LNCAP (cell line): ENCODE results near the gene PHC2.

ENCODE experiments used
- TF ChIP-seq, protein P1 (sequence below): fragments of 450-650 bp; IDR thresholded peaks from 2 replicates; pipeline ENCODE4 v1.5.1; 2017; ENCODE audit warnings: mild to moderate bottlenecking

PHC2 gene

DNA sequence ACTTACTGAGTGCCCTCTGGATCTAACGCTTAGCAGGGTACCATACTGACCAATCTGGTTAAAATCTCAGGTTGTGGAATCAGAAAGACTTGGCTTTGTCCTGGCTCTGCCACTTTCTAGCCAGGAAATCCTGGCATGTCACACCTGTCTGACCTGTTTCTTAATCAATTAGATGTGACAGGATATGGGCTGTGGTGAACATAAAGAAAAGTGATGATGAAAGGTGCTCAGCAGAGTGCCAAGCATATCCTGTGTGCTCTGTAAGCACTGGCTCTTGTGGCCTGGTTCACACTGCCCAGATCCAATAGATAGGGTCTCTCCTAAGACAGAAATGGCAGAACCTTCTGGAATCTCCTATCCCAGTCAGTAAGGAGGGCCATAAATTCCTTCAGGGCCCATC is 53.9 kb downstream of the PHC2 start:
- TF ChIP-seq, protein P1, sequence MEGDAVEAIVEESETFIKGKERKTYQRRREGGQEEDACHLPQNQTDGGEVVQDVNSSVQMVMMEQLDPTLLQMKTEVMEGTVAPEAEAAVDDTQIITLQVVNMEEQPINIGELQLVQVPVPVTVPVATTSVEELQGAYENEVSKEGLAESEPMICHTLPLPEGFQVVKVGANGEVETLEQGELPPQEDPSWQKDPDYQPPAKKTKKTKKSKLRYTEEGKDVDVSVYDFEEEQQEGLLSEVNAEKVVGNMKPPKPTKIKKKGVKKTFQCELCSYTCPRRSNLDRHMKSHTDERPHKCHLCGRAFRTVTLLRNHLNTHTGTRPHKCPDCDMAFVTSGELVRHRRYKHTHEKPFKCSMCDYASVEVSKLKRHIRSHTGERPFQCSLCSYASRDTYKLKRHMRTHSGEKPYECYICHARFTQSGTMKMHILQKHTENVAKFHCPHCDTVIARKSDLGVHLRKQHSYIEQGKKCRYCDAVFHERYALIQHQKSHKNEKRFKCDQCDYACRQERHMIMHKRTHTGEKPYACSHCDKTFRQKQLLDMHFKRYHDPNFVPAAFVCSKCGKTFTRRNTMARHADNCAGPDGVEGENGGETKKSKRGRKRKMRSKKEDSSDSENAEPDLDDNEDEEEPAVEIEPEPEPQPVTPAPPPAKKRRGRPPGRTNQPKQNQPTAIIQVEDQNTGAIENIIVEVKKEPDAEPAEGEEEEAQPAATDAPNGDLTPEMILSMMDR, result no peak

GRCh38 chr1:33375316-33375715 is 55.6 kb downstream of the PHC2 start:
- TF ChIP-seq, protein P1, result no peak

- TF ChIP-seq, protein P1, result no peak
Measured at GRCh38 chr1:33374336-33375105, 56.4 kb downstream of the PHC2 start.

GRCh38 chr1:33373606-33374005 is 57.3 kb downstream of the PHC2 start:
- TF ChIP-seq, protein P1, result no peak

DNA sequence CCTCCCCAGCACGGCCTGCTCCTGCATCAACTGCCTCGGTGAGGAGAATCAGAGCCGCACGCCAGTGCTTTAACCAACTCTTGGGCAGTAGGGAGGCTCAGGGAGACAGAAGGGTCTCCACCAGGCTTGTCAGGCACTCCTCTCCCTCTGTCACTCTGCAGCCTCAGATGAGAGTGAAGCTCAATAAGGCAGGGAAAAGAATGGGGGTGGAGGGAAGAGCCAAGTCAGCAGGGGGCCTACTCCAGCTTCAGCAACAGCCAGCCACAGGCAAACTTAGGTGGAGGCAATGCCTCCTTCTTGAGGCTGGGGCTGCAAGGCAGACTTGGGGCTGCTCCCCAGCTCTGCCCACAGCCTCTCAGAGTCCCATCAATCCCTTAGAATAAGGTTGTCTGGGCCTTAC is 58.2 kb downstream of the PHC2 start:
- TF ChIP-seq, protein P1, result no peak

DNA sequence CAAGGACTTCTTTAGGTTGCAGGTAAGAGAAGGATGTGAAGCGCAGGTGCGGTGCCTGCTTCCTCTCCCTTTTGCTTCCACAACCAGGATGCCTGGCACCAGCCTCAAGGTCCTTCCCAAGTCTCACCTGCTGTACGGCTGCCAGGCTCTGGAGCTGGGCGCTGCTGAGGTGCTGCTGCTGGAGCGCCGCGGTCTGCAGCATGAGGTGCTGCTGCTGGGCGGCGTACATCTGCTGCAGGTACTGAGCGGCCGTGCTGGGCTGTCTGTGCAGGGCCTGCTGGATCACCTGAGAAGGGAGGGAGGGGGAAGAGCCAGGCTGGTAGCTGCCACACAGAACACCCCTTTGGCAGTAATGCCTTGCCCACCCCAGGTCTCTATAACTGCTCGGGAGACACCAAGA is 58.7 kb downstream of the PHC2 start:
- TF ChIP-seq, protein P1, result no peak

DNA sequence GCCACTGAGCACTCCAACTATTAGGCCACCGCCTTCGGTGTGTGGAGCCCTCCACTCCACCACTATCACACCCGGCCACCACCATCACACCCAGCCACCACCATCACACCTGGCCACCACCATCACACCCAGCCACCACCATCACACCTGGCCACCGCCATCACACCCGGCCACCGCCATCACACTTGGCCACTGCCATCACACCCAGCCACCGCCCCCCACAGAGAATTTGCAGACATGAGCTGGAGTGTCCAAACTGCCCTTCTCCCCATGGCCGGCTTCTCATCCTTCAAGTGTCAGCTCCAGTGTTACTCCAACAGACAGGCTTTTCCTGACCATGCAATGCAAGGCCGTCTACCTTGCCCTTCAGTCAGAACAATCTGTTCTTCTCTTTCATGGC is 59.6 kb downstream of the PHC2 start:
- TF ChIP-seq, protein P1, result no peak

- TF ChIP-seq, protein P1, result no peak
Measured at GRCh38 chr1:33370827-33371226, 60.1 kb downstream of the PHC2 start.
